ENCODE results near the gene HOXD13. TPM values are rescaled to one million over a fixed set of nuclear protein-coding genes. Genes with fewer than 3 reads are reported as not detected.

The HOXD13 gene
- total RNA-seq (2014; rRNA removed; shearing (Covaris generic)) = 10.3 and 11.8 TPM in 2 replicates
- 10.4 and 14.8 TPM in 2 replicates for polyA plus RNA-seq (2015; cell fraction: cytosol; rRNA removed)
- polyA plus RNA-seq (2015; cell fraction: nucleus; rRNA removed) = 4.4 and 6.1 TPM in 2 replicates

GRCh38 chr2:176092270-176093144 lies at the start of gene HOXD13:
TSS of gene HOXD13 (plus strand) at chr2:176092721. CDS start at chr2:176092891, 170 bp downstream.
- DNase-seq (ENCODE audit: low read depth, low spot score) = peak; percentile 36
- in situ Hi-C loops (cut with HindIII; ENCODE audit: low pct_unique_long_range_greater_than_20kb, low sequenced_read_pairs) = no loop called here

GRCh38 chr2:176056406-176056805 lies 36.1 kb upstream of the HOXD13 start:
- in situ Hi-C loops (cut with HindIII; ENCODE audit: low pct_unique_long_range_greater_than_20kb, low sequenced_read_pairs) = no loop called here
- DNase-seq (ENCODE audit: low read depth, low spot score) = no peak

GRCh38 chr2:176063958-176064357 lies 28.6 kb upstream of the HOXD13 start:
- in situ Hi-C loops (cut with HindIII; ENCODE audit: low pct_unique_long_range_greater_than_20kb, low sequenced_read_pairs) = no loop called here
- no peak for DNase-seq (ENCODE audit: low read depth, low spot score)

- no peak for DNase-seq (ENCODE audit: low read depth, low spot score)
- in situ Hi-C loops (cut with HindIII; ENCODE audit: low pct_unique_long_range_greater_than_20kb, low sequenced_read_pairs) = no loop called here
These were observed 25.6 kb upstream of the HOXD13 start for GRCh38 chr2:176066645-176067588.

GRCh38 chr2:176067589-176068418 lies 24.7 kb upstream of the HOXD13 start:
- in situ Hi-C loops (cut with HindIII; ENCODE audit: low pct_unique_long_range_greater_than_20kb, low sequenced_read_pairs) = no loop called here
- no peak for DNase-seq (ENCODE audit: low read depth, low spot score)

GRCh38 chr2:176068419-176068832 lies 24.1 kb upstream of the HOXD13 start:
- in situ Hi-C loops (cut with HindIII; ENCODE audit: low pct_unique_long_range_greater_than_20kb, low sequenced_read_pairs) = no loop called here
- no peak for DNase-seq (ENCODE audit: low read depth, low spot score)

- in situ Hi-C loops (cut with HindIII; ENCODE audit: low pct_unique_long_range_greater_than_20kb, low sequenced_read_pairs) = no loop called here
- DNase-seq (ENCODE audit: low read depth, low spot score) = no peak
These were observed 20.9 kb upstream of the HOXD13 start for GRCh38 chr2:176071330-176072291.

GRCh38 chr2:176072292-176072669 lies 20.2 kb upstream of the HOXD13 start:
- DNase-seq (ENCODE audit: low read depth, low spot score) = no peak
- in situ Hi-C loops (cut with HindIII; ENCODE audit: low pct_unique_long_range_greater_than_20kb, low sequenced_read_pairs) = no loop called here

- DNase-seq (ENCODE audit: low read depth, low spot score) = no peak
- in situ Hi-C loops (cut with HindIII; ENCODE audit: low pct_unique_long_range_greater_than_20kb, low sequenced_read_pairs) = no loop called here
These were observed 19.3 kb upstream of the HOXD13 start for GRCh38 chr2:176072951-176073904.

GRCh38 chr2:176074919-176075425 lies 17.5 kb upstream of the HOXD13 start:
- in situ Hi-C loops (cut with HindIII; ENCODE audit: low pct_unique_long_range_greater_than_20kb, low sequenced_read_pairs) = no loop called here
- no peak for DNase-seq (ENCODE audit: low read depth, low spot score)

GRCh38 chr2:176075481-176075880 lies 17.0 kb upstream of the HOXD13 start:
- no peak for DNase-seq (ENCODE audit: low read depth, low spot score)
- in situ Hi-C loops (cut with HindIII; ENCODE audit: low pct_unique_long_range_greater_than_20kb, low sequenced_read_pairs) = no loop called here

- in situ Hi-C loops (cut with HindIII; ENCODE audit: low pct_unique_long_range_greater_than_20kb, low sequenced_read_pairs) = no loop called here
- DNase-seq (ENCODE audit: low read depth, low spot score) = no peak
These were observed 16.5 kb upstream of the HOXD13 start for GRCh38 chr2:176076063-176076462.

- in situ Hi-C loops (cut with HindIII; ENCODE audit: low pct_unique_long_range_greater_than_20kb, low sequenced_read_pairs) = no loop called here
- DNase-seq (ENCODE audit: low read depth, low spot score) = no peak
These were observed 15.7 kb upstream of the HOXD13 start for GRCh38 chr2:176076796-176077195.

- in situ Hi-C loops (cut with HindIII; ENCODE audit: low pct_unique_long_range_greater_than_20kb, low sequenced_read_pairs) = no loop called here
- DNase-seq (ENCODE audit: low read depth, low spot score) = no peak
These were observed 13.8 kb upstream of the HOXD13 start for GRCh38 chr2:176078541-176079284.

All from SK-MEL-5 (cell line).